OCI-LY7 (cell line): Measurements from ENCODE around the gene EPHA5. TPM values are rescaled to one million over a fixed set of nuclear protein-coding genes. Genes with fewer than 3 reads are reported as not detected.

Source experiments
- BruUV-seq: library from RNA; stranded (reverse); fragments of 400-500 nt; replicated peaks from 2 replicates; lab custom pipeline; 2021; lab: Mats Ljungman, UMichigan
- CTCF ChIA-PET: fragments of 300-600 bp; sonication (Branson Sonifier 250); formaldehyde crosslinking; loops from one replicate; lab custom pipeline; 2022; ENCODE audit warnings: antibody characterized with exemption; ENCODE audit not compliant: unreplicated experiment; lab: Charles Lee
- POLR2A ChIA-PET: fragments of 300-600 bp; sonication (Branson Sonifier 250); formaldehyde crosslinking; loops from one replicate; lab custom pipeline; 2022; ENCODE audit warnings: antibody characterized with exemption; lab: Charles Lee
- DNase-seq: peaks from one replicate; pipeline ENCODE4 v3.0.0-alpha.2; 2015; ENCODE audit warnings: low spot score
- H2AFZ ChIP-seq: fragments of 200-600 bp; sonication (generic), shearing (Covaris generic); 2 replicates; pipeline ENCODE4 v1.6.1; 2014; ENCODE audit warnings: mild to moderate bottlenecking, antibody characterized with exemption, low read length, moderate library complexity
- H3K27ac ChIP-seq: fragments of 200-600 bp; sonication (generic); 2 replicates; pipeline ENCODE4 v1.5.1; 2014; ENCODE audit warnings: mixed run types, low read depth, mild to moderate bottlenecking, moderate library complexity, low read length, inconsistent platforms; ENCODE audit not compliant: poor library complexity, severe bottlenecking
- H3K36me3 ChIP-seq: fragments of 200-600 bp; sonication (generic); 2 replicates; pipeline ENCODE4 v1.6.1; 2014; ENCODE audit warnings: mild to moderate bottlenecking, antibody characterized with exemption, low read length, moderate library complexity, mixed read lengths; ENCODE audit not compliant: insufficient read depth
- H3K4me1 ChIP-seq: fragments of 200-600 bp; sonication (generic); 2 replicates; pipeline ENCODE4 v1.5.1; 2014; ENCODE audit warnings: mild to moderate bottlenecking, low read length; ENCODE audit not compliant: insufficient read depth, poor library complexity, severe bottlenecking
- H3K4me2 ChIP-seq: fragments of 200-600 bp; sonication (generic); 2 replicates; pipeline ENCODE4 v1.6.1; 2014; ENCODE audit warnings: mild to moderate bottlenecking, low read length
- H3K4me3 ChIP-seq: fragments of 200-600 bp; sonication (generic); 2 replicates; pipeline ENCODE4 v1.5.1; 2014; ENCODE audit warnings: mild to moderate bottlenecking, low read depth, low read length; ENCODE audit not compliant: poor library complexity, severe bottlenecking
- H3K79me2 ChIP-seq: fragments of 200-600 bp; sonication (generic); 2 replicates; pipeline ENCODE4 v1.6.1; 2016; ENCODE audit warnings: low read depth, mild to moderate bottlenecking, low read length, moderate library complexity, mixed read lengths; ENCODE audit not compliant: insufficient read depth
- H3K9me2 ChIP-seq: fragments of 200-600 bp; sonication (generic); 2 replicates; pipeline ENCODE4 v1.6.1; 2016; ENCODE audit warnings: mild to moderate bottlenecking, low read length, mixed read lengths; ENCODE audit not compliant: insufficient read depth
- H3K9me3 ChIP-seq: fragments of 200-600 bp; sonication (generic); 2 replicates; pipeline ENCODE4 v1.6.1; 2014; ENCODE audit warnings: mild to moderate bottlenecking, mixed run types, low read length, mixed read lengths
- H4K20me1 ChIP-seq: fragments of 200-600 bp; sonication (generic); 2 replicates; pipeline ENCODE4 v1.6.1; 2014; ENCODE audit warnings: mild to moderate bottlenecking, antibody characterized with exemption, low read length, moderate library complexity, mixed read lengths; ENCODE audit not compliant: insufficient read depth
- EZH2phosphoT487 ChIP-seq: fragments of 200-600 bp; sonication (generic); IDR thresholded peaks from 2 replicates; pipeline ENCODE4 v1.6.1; 2018; ENCODE audit warnings: low read depth, borderline replicate concordance, mild to moderate bottlenecking, mixed run types, antibody characterized with exemption, low read length, moderate library complexity, mixed read lengths
- intact Hi-C: fragments of 100-400 bp; cut with micrococcal nuclease; formaldehyde crosslinking; loops from one replicate; pipeline ENCODE4 v1.10.0; 2022; ENCODE audit not compliant: unreplicated experiment
- total RNA-seq, 2 experiments: library from RNA; depleted of rRNA in 1 of 2; stranded (reverse); fragments of >200 nt in 1 of 2; shearing (Covaris generic) in 1 of 2; gene quantifications; 2 replicates each; pipeline ENCODE4 v1.2.3, GENCODE V29; 2014 to 2022
- TF ChIP-seq, protein P1 (sequence below): fragments of 200-600 bp; sonication (generic); conservative IDR thresholded peaks from 2 replicates; pipeline ENCODE4 v1.5.1; 2014; ENCODE audit warnings: mild to moderate bottlenecking, antibody characterized with exemption, low read length, moderate library complexity, mixed read lengths

The EPHA5 gene
- total RNA-seq, 2 experiments from 2014 or later, result not detected

DNA sequence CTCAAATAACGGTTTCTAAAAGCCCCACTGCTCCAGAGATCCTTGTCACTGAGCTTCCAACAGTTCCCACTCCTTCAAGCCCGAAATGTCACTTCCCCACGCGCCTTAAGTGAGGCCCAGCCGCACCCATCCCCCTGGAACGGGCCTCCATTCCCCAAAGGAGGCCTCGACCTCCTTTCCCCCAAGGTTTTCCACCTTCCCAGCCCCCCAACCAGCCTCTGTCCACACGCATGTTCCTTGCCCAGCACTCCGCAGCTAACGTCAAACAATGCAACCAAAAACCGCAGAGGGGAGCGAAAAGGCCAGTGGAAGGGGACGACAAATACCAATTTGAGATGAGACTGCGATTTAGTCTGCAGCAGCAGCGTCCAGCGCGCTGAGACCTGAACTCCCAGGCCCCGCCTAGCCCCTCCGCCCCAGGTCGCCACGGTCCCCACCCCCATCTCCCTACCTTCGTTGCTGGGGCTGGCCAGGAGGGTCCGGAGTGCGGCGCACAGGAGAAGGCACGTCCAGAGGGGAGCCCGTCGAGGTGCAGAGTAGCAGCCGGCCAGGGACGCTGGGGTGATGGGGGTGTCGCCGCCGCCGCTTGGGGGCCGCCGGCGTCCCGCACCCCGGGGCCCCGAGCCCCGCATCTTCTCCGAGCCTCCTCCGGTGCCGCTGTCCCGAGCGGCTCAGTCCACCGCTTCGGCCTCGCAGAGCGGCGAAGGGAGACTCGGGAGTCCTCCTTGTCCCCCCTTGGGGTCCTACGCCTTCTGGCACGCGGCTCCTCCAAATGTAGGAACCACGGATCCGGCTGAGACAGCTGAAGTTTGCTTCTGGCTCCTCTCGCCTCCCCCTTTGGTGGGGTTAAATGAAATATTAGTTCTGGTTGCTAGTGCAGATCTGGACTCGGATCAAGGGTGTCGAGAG lies 924 bp downstream of the EPHA5 start:
- no peaks in the 10 kb centered on the region for H3K9me3 ChIP-seq
- DNase-seq, result no peak
- intact Hi-C loops, result no loop called here
- H2AFZ ChIP-seq, result no peak overlapping the region
- CTCF ChIA-PET, result no interaction called here
- no peaks in the 10 kb centered on the region for H3K4me1 ChIP-seq
- no peaks in the 10 kb centered on the region for H4K20me1 ChIP-seq
- no peaks in the 10 kb centered on the region for H3K36me3 ChIP-seq
- H3K79me2 ChIP-seq, result no peaks in the 10 kb centered on the region
- no peak overlapping the region for H3K27ac ChIP-seq
- BruUV-seq, result no TSS peak
- POLR2A ChIA-PET, result no interaction called here
- H3K9me2 ChIP-seq, result no peaks in the 10 kb centered on the region
- no peak overlapping the region for H3K4me2 ChIP-seq
- TF ChIP-seq EZH2phosphoT487, result no peak
- TF ChIP-seq, protein P1, sequence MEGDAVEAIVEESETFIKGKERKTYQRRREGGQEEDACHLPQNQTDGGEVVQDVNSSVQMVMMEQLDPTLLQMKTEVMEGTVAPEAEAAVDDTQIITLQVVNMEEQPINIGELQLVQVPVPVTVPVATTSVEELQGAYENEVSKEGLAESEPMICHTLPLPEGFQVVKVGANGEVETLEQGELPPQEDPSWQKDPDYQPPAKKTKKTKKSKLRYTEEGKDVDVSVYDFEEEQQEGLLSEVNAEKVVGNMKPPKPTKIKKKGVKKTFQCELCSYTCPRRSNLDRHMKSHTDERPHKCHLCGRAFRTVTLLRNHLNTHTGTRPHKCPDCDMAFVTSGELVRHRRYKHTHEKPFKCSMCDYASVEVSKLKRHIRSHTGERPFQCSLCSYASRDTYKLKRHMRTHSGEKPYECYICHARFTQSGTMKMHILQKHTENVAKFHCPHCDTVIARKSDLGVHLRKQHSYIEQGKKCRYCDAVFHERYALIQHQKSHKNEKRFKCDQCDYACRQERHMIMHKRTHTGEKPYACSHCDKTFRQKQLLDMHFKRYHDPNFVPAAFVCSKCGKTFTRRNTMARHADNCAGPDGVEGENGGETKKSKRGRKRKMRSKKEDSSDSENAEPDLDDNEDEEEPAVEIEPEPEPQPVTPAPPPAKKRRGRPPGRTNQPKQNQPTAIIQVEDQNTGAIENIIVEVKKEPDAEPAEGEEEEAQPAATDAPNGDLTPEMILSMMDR, result no peak
- H3K4me3 ChIP-seq, result no peak overlapping the region

DNA sequence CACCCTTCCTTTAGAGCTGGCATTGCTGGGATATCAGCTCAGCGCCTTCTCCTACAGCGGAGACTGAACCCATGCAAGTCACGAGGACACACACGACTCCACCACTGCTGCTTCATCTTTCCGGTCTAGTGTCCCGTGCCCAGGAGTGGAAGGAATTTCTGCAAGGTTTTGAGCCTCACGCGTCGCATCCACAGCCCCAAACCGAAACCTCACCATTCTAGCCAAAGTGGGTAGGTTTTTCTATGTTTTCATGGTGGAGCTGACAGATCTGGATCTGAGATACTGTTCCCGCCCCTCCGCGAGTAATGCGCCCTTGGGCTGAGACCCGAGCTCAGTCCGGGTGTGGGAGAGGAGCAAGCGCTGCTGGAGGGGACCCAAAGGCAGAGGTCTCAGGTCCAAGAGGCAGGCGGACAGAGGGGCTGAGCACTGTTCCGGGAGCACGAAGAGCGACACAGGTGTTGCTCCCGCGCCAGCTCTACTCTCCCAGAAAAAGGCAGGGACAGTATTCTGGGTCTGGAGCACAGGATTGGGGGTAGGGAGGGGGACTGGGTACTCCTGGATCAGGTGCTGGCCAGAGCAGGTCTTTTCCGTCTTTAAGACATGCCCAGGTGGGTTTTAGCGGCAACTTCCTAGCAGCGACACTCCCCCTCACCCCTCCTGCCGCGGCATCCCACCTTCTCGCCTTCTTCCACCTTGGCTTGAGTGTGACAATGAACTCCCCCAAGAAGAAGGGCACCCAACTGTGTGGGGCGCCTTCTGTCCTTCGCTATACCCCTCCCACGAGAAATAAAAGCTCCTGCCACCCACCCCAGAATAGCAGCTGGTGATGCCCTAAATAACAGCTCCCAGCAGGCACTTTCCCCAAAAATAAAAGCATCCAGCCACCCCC lies 1.8 kb downstream of the EPHA5 start:
- BruUV-seq, result no TSS peak
- TF ChIP-seq EZH2phosphoT487, result no peak
- TF ChIP-seq, protein P1, result no peak
- ChIA-PET CTCF (no interaction called here), POLR2A (interaction anchor here (0.7 kb wide), 1 partner anchor 34 kb away, joined by 3 read pairs; no protein-coding TSS in a partner anchor)
- Histone ChIP-seq H3K9me3 (no peaks in the 10 kb centered on the region), H3K27ac (no peak overlapping the region), H3K4me3 (no peak overlapping the region), H3K4me1 (no peaks in the 10 kb centered on the region), H2AFZ (no peak overlapping the region), H3K36me3 (no peaks in the 10 kb centered on the region), H4K20me1 (no peaks in the 10 kb centered on the region), H3K9me2 (no peaks in the 10 kb centered on the region), H3K79me2 (no peaks in the 10 kb centered on the region), H3K4me2 (no peak overlapping the region)
- DNase-seq, result no peak
- intact Hi-C loops, result no loop called here
